Body of pancreas (tissue), 4 donors: Measurements from ENCODE around the gene ZNF521.

Experiments used
- CTCF ChIP-seq, 7 experiments: fragments of 450-650 bp in 4 of 7; fragments of 200-600 bp in 3 of 7; sonication (generic) in 3 of 7; IDR thresholded peaks; one replicate each; pipeline ENCODE4 v1.5.1; 2016 to 2019; ENCODE audit warnings: antibody characterized with exemption in 7 of 7
- POLR2A ChIP-seq, 3 donors: fragments of 450-650 bp; IDR thresholded peaks; one replicate each; pipeline ENCODE4 v1.6.1; 2016; ENCODE audit warnings: antibody characterized with exemption in 3 of 3, mild to moderate bottlenecking in 2 of 3

GRCh38 chr18:25299426-25300300 is 52.3 kb downstream of the ZNF521 start:
- TF ChIP-seq CTCF (IDR thresholded peaks at IDR 0.05) (no peak), POLR2A (IDR thresholded peaks at IDR 0.05) (no peak)
